HG03378 (cell line): ENCODE measurements around the gene MYL12A.

Source experiments
- ATAC-seq: cut with Tn5 transposase; IDR thresholded peaks from one replicate; pipeline ENCODE4 v1.9.1; 2021; ENCODE audit warnings: mild to moderate bottlenecking, moderate library complexity; ENCODE audit not compliant: unreplicated experiment

The MYL12A gene

GRCh38 chr18:3279201-3280185 is 31.9 kb downstream of the MYL12A start:
- ATAC-seq: peak; percentile 89

GRCh38 chr18:3281456-3282400 is 34.1 kb downstream of the MYL12A start:
- ATAC-seq: peak; percentile 56

- ATAC-seq: no peak
Measured at GRCh38 chr18:3283253-3283863, 35.8 kb downstream of the MYL12A start.

GRCh38 chr18:3283908-3284307 is 36.3 kb downstream of the MYL12A start:
- ATAC-seq: no peak

GRCh38 chr18:3284501-3284900 is 36.9 kb downstream of the MYL12A start:
- ATAC-seq: no peak

- no peak for ATAC-seq
Measured at GRCh38 chr18:3286159-3286558, 38.6 kb downstream of the MYL12A start.

- no peak for ATAC-seq
Measured at GRCh38 chr18:3293196-3293951, 45.8 kb downstream of the MYL12A start.

GRCh38 chr18:3294435-3295080 is 47.0 kb downstream of the MYL12A start:
- ATAC-seq: no peak

- peak; percentile 99 for ATAC-seq
Measured at GRCh38 chr18:3297025-3297984, 49.7 kb downstream of the MYL12A start.

- ATAC-seq: no peak
Measured at GRCh38 chr18:3304832-3305231, 57.2 kb downstream of the MYL12A start.

- ATAC-seq: peak; percentile 63
Measured at GRCh38 chr18:3305354-3305762, 57.8 kb downstream of the MYL12A start.
